Retinal pigment epithelial cell (primary cell): ENCODE results near the gene OGFOD1.

Experiments used
- DNase-seq: peaks from one replicate; pipeline ENCODE4 v3.0.0-alpha.2; 2010; ENCODE audit warnings: low read depth
- H3K4me3 ChIP-seq: 2 replicates; pipeline ENCODE4 v1.5.1; 2011; ENCODE audit warnings: mild to moderate bottlenecking, low read length, control low read depth, moderate library complexity
- CTCF ChIP-seq: conservative IDR thresholded peaks from 2 replicates; pipeline ENCODE4 v1.5.1; 2011; ENCODE audit warnings: low read depth, low read length, control low read depth, inconsistent platforms

Gene OGFOD1

GRCh38 chr16:56426585-56426984, 24.8 kb upstream of the OGFOD1 start:
- no peak for TF ChIP-seq CTCF
- no peak overlapping the region for H3K4me3 ChIP-seq
- DNase-seq: no peak

GRCh38 chr16:56428091-56428490, 23.3 kb upstream of the OGFOD1 start:
- TF ChIP-seq CTCF: no peak
- DNase-seq: no peak
- H3K4me3 ChIP-seq: no peak overlapping the region

- no peak for DNase-seq
- no peak overlapping the region for H3K4me3 ChIP-seq
- no peak for TF ChIP-seq CTCF
Measured at GRCh38 chr16:56436258-56436657, 15.1 kb upstream of the OGFOD1 start.

GRCh38 chr16:56438038-56438437, 13.3 kb upstream of the OGFOD1 start:
- no peak for DNase-seq

GRCh38 chr16:56447286-56447685, 4.1 kb upstream of the OGFOD1 start:
- no peak for TF ChIP-seq CTCF
- no peak for DNase-seq
- no peak overlapping the region for H3K4me3 ChIP-seq

More at GRCh38 chr16:56438038-56438437, 13.3 kb upstream of the OGFOD1 start:
- TF ChIP-seq CTCF: no peak
- H3K4me3 ChIP-seq: no peak overlapping the region

- DNase-seq: no peak
- H3K4me3 ChIP-seq: no peak overlapping the region
- no peak for TF ChIP-seq CTCF
Measured at GRCh38 chr16:56448005-56448404, 3.3 kb upstream of the OGFOD1 start.

GRCh38 chr16:56450275-56450985, 924 bp upstream of the OGFOD1 start:
- no peak for DNase-seq
- peak overlapping the region; percentile 91 for H3K4me3 ChIP-seq
- no peak for TF ChIP-seq CTCF
